WTC11 (cell line): ENCODE measurements around the gene BPGM. TPM values are rescaled to one million over a fixed set of nuclear protein-coding genes. Genes with fewer than 3 reads are reported as not detected.

ENCODE experiments used
- ATAC-seq: fragments of 200-7000 bp; cut with Tn5 transposase; 2 replicates; pipeline ENCODE4 v1.10.0; 2021; ENCODE audit warnings: mild to moderate bottlenecking, moderate library complexity
- CTCF ChIA-PET: fragments of 300-600 bp; sonication (Branson Sonifier 250); formaldehyde crosslinking; loops from one replicate; lab custom pipeline; 2021; ENCODE audit warnings: antibody characterized with exemption; lab: Charles Lee
- POLR2A ChIA-PET: fragments of 350-600 bp; sonication (Branson Sonifier 250); formaldehyde crosslinking; loops from one replicate; lab custom pipeline; 2021; ENCODE audit warnings: antibody characterized with exemption; lab: Charles Lee
- DNase-seq: peaks from one replicate; pipeline ENCODE4 v3.0.0; 2021; ENCODE audit warnings: low spot score
- H3K27ac Mint-ChIP-seq: 2 replicates; pipeline ENCODE4 v1.8.0; 2021; ENCODE audit warnings: mixed read lengths
- H3K27me3 Mint-ChIP-seq: 2 replicates; pipeline ENCODE4 v1.8.0; 2021; ENCODE audit warnings: low read depth, mild to moderate bottlenecking, moderate library complexity, mixed read lengths
- H3K36me3 Mint-ChIP-seq: 2 replicates; pipeline ENCODE4 v1.8.0; 2021; ENCODE audit warnings: mixed read lengths
- H3K4me1 Mint-ChIP-seq: 2 replicates; pipeline ENCODE4 v1.8.0; 2022; ENCODE audit warnings: mixed read lengths
- H3K4me3 Mint-ChIP-seq: 2 replicates; pipeline ENCODE4 v1.8.0; 2021; ENCODE audit warnings: mild to moderate bottlenecking, moderate library complexity, mixed read lengths
- H3K9me3 Mint-ChIP-seq: 2 replicates; pipeline ENCODE4 v1.8.0; 2021; ENCODE audit warnings: mixed read lengths
- ARID4B ChIP-seq: sonication (generic); formaldehyde crosslinking; IDR thresholded peaks from 2 replicates; pipeline ENCODE4 v1.8.0; 2023; ENCODE audit warnings: missing genetic modification reagents, mild to moderate bottlenecking, borderline replicate concordance
- CDX4 ChIP-seq: fragments of 250-450 bp; sonication (Bioruptor Pico); IDR thresholded peaks from 2 replicates; pipeline ENCODE4 v1.9.0; 2021; ENCODE audit warnings: moderate library complexity, mild to moderate bottlenecking, inconsistent platforms, borderline replicate concordance
- CREM ChIP-seq: sonication (generic); formaldehyde crosslinking; IDR thresholded peaks from 2 replicates; pipeline ENCODE4 v1.8.1; 2022; ENCODE audit warnings: mild to moderate bottlenecking, missing genetic modification reagents, moderate library complexity
- CTCF ChIP-seq: fragments of 200-600 bp; IDR thresholded peaks from 2 replicates; pipeline ENCODE4 v1.8.0; 2022; ENCODE audit warnings: antibody characterized with exemption
- E2F4 ChIP-seq: sonication (generic); formaldehyde crosslinking; IDR thresholded peaks from 2 replicates; pipeline ENCODE4 v1.8.1; 2022; ENCODE audit warnings: low read depth, mild to moderate bottlenecking, moderate library complexity, missing genetic modification reagents, borderline replicate concordance
- FOXK1 ChIP-seq: sonication (generic); formaldehyde crosslinking; IDR thresholded peaks from 2 replicates; pipeline ENCODE4 v1.8.0; 2022; ENCODE audit warnings: mild to moderate bottlenecking, moderate library complexity, missing genetic modification reagents
- FOXP1 ChIP-seq: sonication (generic); formaldehyde crosslinking; IDR thresholded peaks from 2 replicates; pipeline ENCODE4 v1.8.0; 2022; ENCODE audit warnings: missing genetic modification reagents, mild to moderate bottlenecking, moderate library complexity, borderline replicate concordance
- HMGXB4 ChIP-seq: sonication (generic); formaldehyde crosslinking; IDR thresholded peaks from 2 replicates; pipeline ENCODE4 v1.8.1; 2023; ENCODE audit warnings: mild to moderate bottlenecking, moderate library complexity, missing genetic modification reagents
- IRF1 ChIP-seq: sonication (generic); formaldehyde crosslinking; IDR thresholded peaks from 2 replicates; pipeline ENCODE4 v1.8.0; 2023; ENCODE audit warnings: missing genetic modification reagents
- MAX ChIP-seq: sonication (generic); formaldehyde crosslinking; IDR thresholded peaks from 2 replicates; pipeline ENCODE4 v1.8.0; 2022; ENCODE audit warnings: mild to moderate bottlenecking, missing genetic modification reagents
- NFYB ChIP-seq: sonication (generic); formaldehyde crosslinking; conservative IDR thresholded peaks from 2 replicates; pipeline ENCODE4 v1.8.0; 2022; ENCODE audit warnings: low read depth, missing genetic modification reagents
- PREB ChIP-seq: sonication (generic); formaldehyde crosslinking; IDR thresholded peaks from 2 replicates; pipeline ENCODE4 v1.8.1; 2022; ENCODE audit warnings: mild to moderate bottlenecking, missing genetic modification reagents, moderate library complexity, borderline replicate concordance
- PRRX2 ChIP-seq: fragments of 250-450 bp; sonication (Bioruptor Pico); IDR thresholded peaks from 2 replicates; pipeline ENCODE4 v1.8.0; 2021; ENCODE audit warnings: mild to moderate bottlenecking
- TP53 ChIP-seq: sonication (generic); formaldehyde crosslinking; IDR thresholded peaks from 2 replicates; pipeline ENCODE4 v1.8.1; 2023; ENCODE audit warnings: mild to moderate bottlenecking, missing genetic modification reagents
- USF1 ChIP-seq: sonication (generic); formaldehyde crosslinking; IDR thresholded peaks from 2 replicates; pipeline ENCODE4 v1.8.0; 2022; ENCODE audit warnings: mild to moderate bottlenecking, missing genetic modification reagents
- ZNF121 ChIP-seq: sonication (generic); formaldehyde crosslinking; IDR thresholded peaks from 2 replicates; pipeline ENCODE4 v1.8.0; 2023; ENCODE audit warnings: missing genetic modification reagents
- ZNF138 ChIP-seq: sonication (generic); formaldehyde crosslinking; conservative IDR thresholded peaks from 2 replicates; pipeline ENCODE4 v1.8.1; 2022; ENCODE audit warnings: mild to moderate bottlenecking, moderate library complexity, missing genetic modification reagents
- ZNF317 ChIP-seq: sonication (generic); formaldehyde crosslinking; IDR thresholded peaks from 2 replicates; pipeline ENCODE4 v1.8.1; 2023; ENCODE audit warnings: low read depth, mild to moderate bottlenecking, moderate library complexity, missing genetic modification reagents, borderline replicate concordance
- ZNF425 ChIP-seq: fragments of 250-450 bp; sonication (Bioruptor Pico); conservative IDR thresholded peaks from 2 replicates; pipeline ENCODE4 v1.9.0; 2021; ENCODE audit warnings: mild to moderate bottlenecking
- total RNA-seq: library from RNA; stranded (reverse); gene quantifications from 3 replicates; pipeline ENCODE4 v1.2.3, GENCODE V29; 2021

BPGM gene
- total RNA-seq, 1 experiment from 2014 or later: 14.6 TPM

- TF ChIP-seq HMGXB4 (CRISPR knock-in tag): no peak
Observed at GRCh38 chr7:134674424-134674823, 27.8 kb downstream of the BPGM start (continued).

- H3K4me1 Mint-ChIP-seq: peaks cover 7% of the 10 kb centered on the region
- H3K27me3 Mint-ChIP-seq: no peaks in the 10 kb centered on the region
- CTCF ChIA-PET: interaction anchor here (0.8 to 1.0 kb wide), 2 partner anchors 17 to 48 kb away, joined by 3 to 5 read pairs; no protein-coding TSS in a partner anchor
- DNase-seq (no peak), ATAC-seq (peak; percentile 67)
- POLR2A ChIA-PET: interaction anchor here (1.2 kb wide), 1 partner anchor 29 kb away, joined by 3 read pairs; no protein-coding TSS in a partner anchor
- peaks cover 14% of the 10 kb centered on the region for H3K9me3 Mint-ChIP-seq
- H3K27ac Mint-ChIP-seq: 0 out of 2 replicates have a peak overlapping the region, but pooled peaks have one; percentile 16
- no peak for TF ChIP-seq E2F4 (CRISPR knock-in tag)
- no peak for TF ChIP-seq FOXK1 (CRISPR knock-in tag)
- no peak for TF ChIP-seq ZNF138 (CRISPR knock-in tag)
- no peak for TF ChIP-seq ZNF317 (CRISPR knock-in tag)
- no peak for TF ChIP-seq ARID4B
- no peak for TF ChIP-seq PREB (CRISPR knock-in tag)
- TF ChIP-seq ZNF425: no peak
- TF ChIP-seq FOXP1: no peak
- no peak for TF ChIP-seq ZNF121 (CRISPR knock-in tag)
- TF ChIP-seq CDX4: no peak
- TF ChIP-seq CTCF: no peak
- no peak for TF ChIP-seq NFYB (CRISPR knock-in tag)
- TF ChIP-seq TP53 (CRISPR knock-in tag): no peak
- no peak for TF ChIP-seq CREM (CRISPR knock-in tag)
- no peak for TF ChIP-seq MAX (CRISPR knock-in tag)
- TF ChIP-seq PRRX2 (CRISPR knock-in tag): no peak
- TF ChIP-seq IRF1 (CRISPR knock-in tag): no peak
- no peak for TF ChIP-seq USF1 (CRISPR knock-in tag)
- TF ChIP-seq, all 79 proteins: peak for 0
- peaks cover 22% of the 10 kb centered on the region for H3K36me3 Mint-ChIP-seq
- H3K4me3 Mint-ChIP-seq: no peak overlapping the region
Observed at GRCh38 chr7:134676743-134677142, 30.1 kb downstream of the BPGM start.
